Thoracic aorta (tissue), 2 donors: ENCODE data around the gene PLPPR2. TPM values are rescaled to one million over a fixed set of nuclear protein-coding genes. Genes with fewer than 3 reads are reported as not detected.

Experiments
- ATAC-seq: fragments of 150-250 bp; one replicate; pipeline ENCODE4 v1.8.0; 2017; ENCODE audit warnings: low read depth; ENCODE audit not compliant: insufficient number of reproducible peaks, low FRiP score
- DNase-seq: peaks from one replicate; pipeline ENCODE4 v3.0.0-alpha.2; 2020; ENCODE audit warnings: low spot score
- H3K27ac ChIP-seq, 2 donors: fragments of 200-600 bp; sonication (generic); 1 replicate in 1 of 2; 2 replicates in 1 of 2; pipeline ENCODE4 v1.5.1; 2016; ENCODE audit warnings: mild to moderate bottlenecking in 2 of 2, moderate library complexity in 2 of 2
- H3K27me3 ChIP-seq: fragments of 200-600 bp; sonication (generic); replicated peaks from 2 replicates; pipeline ENCODE4 v1.6.0; 2016; ENCODE audit warnings: mild to moderate bottlenecking; ENCODE audit not compliant: insufficient read depth
- H3K36me3 ChIP-seq: fragments of 200-600 bp; sonication (generic); one replicate; pipeline ENCODE4 v1.5.1; 2016
- H3K4me1 ChIP-seq, 2 donors: fragments of 200-600 bp; sonication (generic); 1 replicate in 1 of 2; 2 replicates in 1 of 2; pipeline versions ENCODE4 v1.5.1 to v1.6.0; 2016; ENCODE audit warnings: low read depth in 2 of 2, mild to moderate bottlenecking in 1 of 2; ENCODE audit not compliant: control insufficient read depth in 1 of 2
- H3K4me3 ChIP-seq: fragments of 200-600 bp; sonication (generic); 2 replicates; pipeline ENCODE4 v1.5.1; 2016; ENCODE audit warnings: mild to moderate bottlenecking
- H3K9me3 ChIP-seq: fragments of 200-600 bp; sonication (generic); 2 replicates; pipeline ENCODE4 v1.5.1; 2016
- total RNA-seq, 2 donors: library from RNA; depleted of rRNA; stranded (reverse); fragments of >200 nt; gene quantifications; one replicate each; pipeline versions ENCODE4 v1.1.0 to v1.2.3, GENCODE V29; 2016
- TF ChIP-seq, protein P1 (sequence below): fragments of 200-600 bp; sonication (generic); IDR thresholded peaks from one replicate; pipeline ENCODE4 v1.5.1; 2019; ENCODE audit warnings: antibody characterized with exemption

The PLPPR2 gene
- total RNA-seq, 2 donors from 2014 or later: 55.7 to 69.7 TPM

DNA sequence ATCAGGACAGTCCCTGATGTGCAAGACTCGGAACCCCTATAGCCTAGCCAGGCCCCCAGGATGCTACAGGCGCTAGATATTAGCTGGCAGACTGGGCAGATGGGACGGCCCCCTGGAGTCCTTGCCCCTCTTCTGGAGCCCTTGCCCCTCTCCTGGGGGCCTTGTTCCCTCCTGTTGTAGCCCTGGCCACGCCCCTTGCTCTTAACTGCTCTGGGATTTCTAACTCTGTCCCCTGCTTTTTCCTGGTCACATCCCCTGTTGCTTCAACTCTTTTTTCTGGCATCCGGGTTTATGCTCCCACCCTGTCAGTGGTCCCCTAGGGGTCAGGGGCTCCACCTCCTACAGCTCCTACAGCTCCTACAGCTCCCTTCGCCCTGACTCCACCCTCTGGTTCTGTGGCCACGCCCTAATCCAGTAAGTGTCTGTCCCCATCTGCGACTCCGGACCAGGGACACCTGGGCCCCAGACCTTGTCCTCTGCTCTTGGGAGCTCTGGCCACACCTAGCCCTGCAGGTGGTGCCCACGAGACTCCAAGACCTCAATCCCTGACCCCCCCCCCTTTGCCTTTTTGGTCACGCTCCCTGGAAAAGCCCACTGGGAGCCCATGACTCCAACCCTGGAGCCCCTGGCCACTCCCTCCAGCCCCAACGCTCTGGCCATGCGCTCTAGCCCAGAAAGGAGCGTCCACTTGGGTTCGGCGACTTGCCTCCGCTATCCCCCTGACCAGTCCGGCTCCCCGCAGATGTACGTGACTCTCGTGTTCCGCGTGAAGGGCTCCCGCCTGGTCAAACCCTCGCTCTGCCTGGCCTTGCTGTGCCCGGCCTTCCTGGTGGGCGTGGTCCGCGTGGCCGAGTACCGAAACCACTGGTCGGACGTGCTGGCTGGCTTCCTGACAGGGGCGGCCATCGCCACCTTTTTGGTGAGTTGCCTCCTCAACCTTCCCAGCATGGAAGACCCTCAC lies 6.8 kb downstream of the PLPPR2 start:
- Histone ChIP-seq H3K36me3 (peaks cover 28% of the 10 kb centered on the region), H3K4me1 (no peaks in the 10 kb centered on the region), H3K9me3 (no peaks in the 10 kb centered on the region), H3K27me3 (no peaks in the 10 kb centered on the region), H3K4me3 (no peak overlapping the region), H3K27ac (no peak overlapping the region)
- ATAC-seq: no peak
- TF ChIP-seq, protein P1, sequence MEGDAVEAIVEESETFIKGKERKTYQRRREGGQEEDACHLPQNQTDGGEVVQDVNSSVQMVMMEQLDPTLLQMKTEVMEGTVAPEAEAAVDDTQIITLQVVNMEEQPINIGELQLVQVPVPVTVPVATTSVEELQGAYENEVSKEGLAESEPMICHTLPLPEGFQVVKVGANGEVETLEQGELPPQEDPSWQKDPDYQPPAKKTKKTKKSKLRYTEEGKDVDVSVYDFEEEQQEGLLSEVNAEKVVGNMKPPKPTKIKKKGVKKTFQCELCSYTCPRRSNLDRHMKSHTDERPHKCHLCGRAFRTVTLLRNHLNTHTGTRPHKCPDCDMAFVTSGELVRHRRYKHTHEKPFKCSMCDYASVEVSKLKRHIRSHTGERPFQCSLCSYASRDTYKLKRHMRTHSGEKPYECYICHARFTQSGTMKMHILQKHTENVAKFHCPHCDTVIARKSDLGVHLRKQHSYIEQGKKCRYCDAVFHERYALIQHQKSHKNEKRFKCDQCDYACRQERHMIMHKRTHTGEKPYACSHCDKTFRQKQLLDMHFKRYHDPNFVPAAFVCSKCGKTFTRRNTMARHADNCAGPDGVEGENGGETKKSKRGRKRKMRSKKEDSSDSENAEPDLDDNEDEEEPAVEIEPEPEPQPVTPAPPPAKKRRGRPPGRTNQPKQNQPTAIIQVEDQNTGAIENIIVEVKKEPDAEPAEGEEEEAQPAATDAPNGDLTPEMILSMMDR: no peak
- no peak for DNase-seq

DNA sequence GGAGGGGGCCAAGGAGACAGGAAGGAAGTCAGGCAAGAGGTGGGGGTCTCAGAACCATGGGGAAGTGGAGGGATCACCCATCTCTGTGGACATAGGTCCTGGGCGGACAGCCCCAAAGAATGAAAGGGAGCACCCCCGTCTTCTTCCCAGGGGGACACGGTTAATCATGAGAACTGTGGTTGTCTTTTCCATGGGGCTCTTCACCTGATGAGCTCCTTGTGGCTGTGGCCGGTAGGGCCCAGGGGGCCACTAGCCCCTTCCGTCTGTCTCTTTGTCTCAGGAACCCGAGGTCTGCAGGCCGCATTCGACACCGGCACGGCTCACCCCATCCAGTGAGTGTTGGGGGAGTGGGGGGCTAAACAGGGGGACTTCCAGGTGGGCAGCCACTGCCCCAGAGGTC lies 8.6 kb downstream of the PLPPR2 start:
- TF ChIP-seq, protein P1: no peak
- no peak for DNase-seq
- H3K9me3 ChIP-seq: no peaks in the 10 kb centered on the region
- peaks cover 28% of the 10 kb centered on the region for H3K36me3 ChIP-seq
- H3K27ac ChIP-seq: no peak overlapping the region
- no peaks in the 10 kb centered on the region for H3K4me1 ChIP-seq
- no peak for ATAC-seq
- H3K4me3 ChIP-seq: no peak overlapping the region
- no peaks in the 10 kb centered on the region for H3K27me3 ChIP-seq

DNA sequence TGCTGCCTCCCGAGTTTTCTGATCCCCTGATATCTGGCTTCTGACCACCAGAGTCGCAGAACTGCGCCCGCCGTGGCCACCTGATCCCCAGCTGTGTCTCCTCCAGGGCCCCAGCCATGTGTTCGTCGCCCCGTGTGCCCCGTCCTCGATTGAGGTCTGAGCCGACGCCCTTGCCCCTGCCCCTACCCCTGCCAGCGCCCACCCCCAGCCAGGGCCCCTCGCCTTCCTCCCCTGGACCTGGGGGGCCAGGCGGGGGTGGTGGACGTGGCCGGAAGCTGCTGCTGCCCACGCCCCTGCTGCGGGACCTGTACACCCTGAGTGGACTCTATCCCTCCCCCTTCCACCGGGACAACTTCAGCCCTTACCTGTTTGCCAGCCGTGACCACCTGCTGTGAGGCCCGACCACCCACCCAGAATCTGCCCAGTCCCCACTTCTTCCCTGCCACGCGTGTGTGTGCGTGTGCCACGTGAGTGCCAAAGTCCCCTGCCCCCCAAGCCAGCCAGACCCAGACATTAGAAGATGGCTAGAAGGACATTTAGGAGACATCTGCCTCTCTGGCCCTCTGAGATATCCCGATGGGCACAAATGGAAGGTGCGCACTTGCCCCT lies 9.2 kb downstream of the PLPPR2 start:
- H3K27me3 ChIP-seq: no peaks in the 10 kb centered on the region
- H3K4me3 ChIP-seq: no peak overlapping the region
- H3K9me3 ChIP-seq: no peaks in the 10 kb centered on the region
- no peak for ATAC-seq
- peaks cover 26% of the 10 kb centered on the region for H3K36me3 ChIP-seq
- H3K4me1 ChIP-seq: no peaks in the 10 kb centered on the region
- TF ChIP-seq, protein P1: no peak
- no peak overlapping the region for H3K27ac ChIP-seq
- no peak for DNase-seq

DNA sequence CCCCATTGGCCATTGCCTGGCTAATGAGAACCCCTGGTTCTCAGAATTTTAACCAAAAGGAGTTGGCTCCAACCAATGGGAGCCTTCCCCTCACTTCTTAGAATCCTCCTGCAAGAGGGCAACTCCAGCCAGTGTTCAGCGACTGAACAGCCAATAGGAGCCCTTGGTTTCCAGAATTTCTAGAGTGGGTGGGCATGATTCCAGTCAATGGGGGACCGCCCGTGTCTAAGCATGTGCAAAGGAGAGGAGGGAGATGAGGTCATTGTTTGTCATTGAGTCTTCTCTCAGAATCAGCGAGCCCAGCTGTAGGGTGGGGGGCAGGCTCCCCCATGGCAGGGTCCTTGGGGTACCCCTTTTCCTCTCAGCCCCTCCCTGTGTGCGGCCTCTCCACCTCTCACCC lies 9.7 kb downstream of the PLPPR2 start:
- no peak for DNase-seq
- Histone ChIP-seq H3K27ac (no peak overlapping the region), H3K27me3 (no peaks in the 10 kb centered on the region), H3K4me3 (no peak overlapping the region), H3K4me1 (no peaks in the 10 kb centered on the region), H3K9me3 (no peaks in the 10 kb centered on the region), H3K36me3 (peaks cover 21% of the 10 kb centered on the region)
- ATAC-seq: no peak
- TF ChIP-seq, protein P1: no peak

DNA sequence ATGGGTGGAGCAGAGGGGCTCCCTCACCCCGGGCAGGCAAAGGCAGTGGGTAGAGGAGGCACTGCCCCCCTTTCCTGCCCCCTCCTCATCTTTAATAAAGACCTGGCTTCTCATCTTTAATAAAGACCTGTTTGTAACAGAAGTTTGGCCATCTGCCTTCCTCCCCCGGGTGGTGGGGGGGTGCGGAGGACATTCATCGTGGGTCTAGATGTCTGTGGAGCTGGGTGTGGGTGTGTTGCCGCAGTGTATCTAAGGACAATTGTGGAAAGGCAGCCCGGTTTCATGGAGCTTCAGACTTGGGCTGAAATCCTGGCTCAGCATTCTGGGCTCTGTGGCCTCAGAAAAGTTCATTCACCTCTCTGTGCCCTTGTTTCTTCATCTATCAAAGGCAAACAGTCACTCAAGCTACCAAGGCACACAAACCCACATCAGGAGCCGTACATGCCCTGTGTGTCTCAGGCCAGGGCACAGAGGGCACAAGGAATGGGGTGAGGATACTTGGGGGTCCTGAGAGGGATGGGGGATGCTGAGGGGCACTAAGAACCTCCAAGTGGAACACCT lies 10.4 kb downstream of the PLPPR2 start:
- Histone ChIP-seq H3K27me3 (no peaks in the 10 kb centered on the region), H3K27ac (no peak overlapping the region), H3K36me3 (peaks cover 21% of the 10 kb centered on the region), H3K9me3 (no peaks in the 10 kb centered on the region), H3K4me1 (no peaks in the 10 kb centered on the region), H3K4me3 (no peak overlapping the region)
- TF ChIP-seq, protein P1: no peak
- ATAC-seq (no peak), DNase-seq (no peak)
